Retinal pigment epithelial cell (primary cell): ENCODE results near the gene FAM193A.

Source experiments
- DNase-seq: peaks from one replicate; pipeline ENCODE4 v3.0.0-alpha.2; 2010; ENCODE audit warnings: low read depth
- H3K4me3 ChIP-seq: 2 replicates; pipeline ENCODE4 v1.5.1; 2011; ENCODE audit warnings: mild to moderate bottlenecking, low read length, control low read depth, moderate library complexity
- TF ChIP-seq, protein P1 (sequence below): conservative IDR thresholded peaks from 2 replicates; pipeline ENCODE4 v1.5.1; 2011; ENCODE audit warnings: low read depth, low read length, control low read depth, inconsistent platforms

The FAM193A gene

DNA sequence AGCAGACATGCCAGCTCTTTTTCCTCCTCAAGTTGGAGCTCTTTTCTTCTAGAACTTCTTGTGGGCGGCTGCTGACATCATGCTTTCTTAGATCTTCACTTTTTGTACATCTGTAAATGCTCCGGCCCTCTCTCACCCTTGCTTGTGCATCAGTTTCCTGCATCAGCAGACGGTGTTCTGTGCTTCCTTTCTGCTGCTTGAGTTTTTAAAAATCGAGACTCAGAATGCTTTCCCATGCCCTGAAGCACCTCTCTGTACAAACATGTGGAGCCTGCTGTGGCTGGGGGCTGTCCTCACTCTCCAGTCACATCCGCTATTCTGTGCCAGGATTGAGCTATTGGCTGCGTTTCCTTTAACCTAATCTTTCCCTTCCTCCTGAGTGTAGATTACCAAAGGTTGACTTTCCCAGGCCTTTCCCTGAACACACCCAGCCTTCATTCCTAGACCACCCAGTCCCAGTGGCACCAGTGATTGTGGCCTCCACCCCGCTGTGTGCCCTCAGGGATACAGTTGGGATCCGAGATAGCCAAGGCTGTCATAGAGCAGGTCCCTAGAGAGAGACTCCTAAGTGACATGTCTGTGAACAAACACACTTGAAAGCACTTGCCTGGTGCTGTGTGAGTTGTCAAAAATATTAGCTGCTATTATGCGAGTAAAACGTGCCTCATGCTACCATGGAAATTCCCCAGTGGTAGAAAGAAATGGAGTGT is 177.8 kb downstream of the FAM193A start:
- DNase-seq, result no peak
- TF ChIP-seq, protein P1, sequence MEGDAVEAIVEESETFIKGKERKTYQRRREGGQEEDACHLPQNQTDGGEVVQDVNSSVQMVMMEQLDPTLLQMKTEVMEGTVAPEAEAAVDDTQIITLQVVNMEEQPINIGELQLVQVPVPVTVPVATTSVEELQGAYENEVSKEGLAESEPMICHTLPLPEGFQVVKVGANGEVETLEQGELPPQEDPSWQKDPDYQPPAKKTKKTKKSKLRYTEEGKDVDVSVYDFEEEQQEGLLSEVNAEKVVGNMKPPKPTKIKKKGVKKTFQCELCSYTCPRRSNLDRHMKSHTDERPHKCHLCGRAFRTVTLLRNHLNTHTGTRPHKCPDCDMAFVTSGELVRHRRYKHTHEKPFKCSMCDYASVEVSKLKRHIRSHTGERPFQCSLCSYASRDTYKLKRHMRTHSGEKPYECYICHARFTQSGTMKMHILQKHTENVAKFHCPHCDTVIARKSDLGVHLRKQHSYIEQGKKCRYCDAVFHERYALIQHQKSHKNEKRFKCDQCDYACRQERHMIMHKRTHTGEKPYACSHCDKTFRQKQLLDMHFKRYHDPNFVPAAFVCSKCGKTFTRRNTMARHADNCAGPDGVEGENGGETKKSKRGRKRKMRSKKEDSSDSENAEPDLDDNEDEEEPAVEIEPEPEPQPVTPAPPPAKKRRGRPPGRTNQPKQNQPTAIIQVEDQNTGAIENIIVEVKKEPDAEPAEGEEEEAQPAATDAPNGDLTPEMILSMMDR, result no peak
- no peak overlapping the region for H3K4me3 ChIP-seq

DNA sequence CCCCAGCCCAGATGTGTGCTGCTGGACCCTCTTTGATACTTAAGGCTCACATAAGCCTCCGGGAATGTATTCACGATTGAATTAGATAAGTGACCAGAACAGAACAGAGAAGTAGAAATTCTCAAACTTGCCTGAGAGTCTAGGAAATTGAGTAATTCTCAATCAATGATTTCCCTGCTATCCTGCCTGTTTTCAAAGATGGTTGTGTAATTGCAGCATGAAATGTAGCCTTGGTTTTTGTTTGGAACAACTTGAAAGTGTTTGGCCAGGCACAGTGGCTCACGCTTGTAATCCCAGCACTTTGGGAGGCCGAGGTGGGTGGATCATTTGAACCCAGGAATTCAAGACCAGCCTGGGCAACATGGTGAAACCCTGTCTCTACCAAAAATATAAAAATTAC is 178.5 kb downstream of the FAM193A start:
- no peak overlapping the region for H3K4me3 ChIP-seq
- TF ChIP-seq, protein P1, result no peak
- no peak for DNase-seq

DNA sequence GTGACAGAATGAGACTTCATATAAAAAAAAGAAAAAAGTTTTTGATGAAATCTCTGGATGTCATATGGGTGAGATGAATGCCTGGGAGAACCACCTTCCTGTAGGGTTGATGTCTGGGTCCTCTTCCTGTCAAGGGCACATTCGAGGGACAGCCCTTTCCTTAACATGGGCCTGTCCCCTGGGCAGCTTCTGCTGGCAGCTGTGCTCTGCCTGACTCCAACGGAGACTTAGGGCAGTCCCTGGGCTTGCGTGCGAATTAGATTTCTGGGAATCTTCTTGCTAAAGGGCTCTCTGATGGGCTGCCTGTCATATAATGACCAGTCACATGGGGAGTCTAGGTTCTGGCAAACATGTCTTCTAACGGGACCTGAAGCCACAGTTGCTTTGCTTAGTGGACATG is 179.0 kb downstream of the FAM193A start:
- no peak for DNase-seq
- H3K4me3 ChIP-seq, result no peak overlapping the region
- TF ChIP-seq, protein P1, result no peak

DNA sequence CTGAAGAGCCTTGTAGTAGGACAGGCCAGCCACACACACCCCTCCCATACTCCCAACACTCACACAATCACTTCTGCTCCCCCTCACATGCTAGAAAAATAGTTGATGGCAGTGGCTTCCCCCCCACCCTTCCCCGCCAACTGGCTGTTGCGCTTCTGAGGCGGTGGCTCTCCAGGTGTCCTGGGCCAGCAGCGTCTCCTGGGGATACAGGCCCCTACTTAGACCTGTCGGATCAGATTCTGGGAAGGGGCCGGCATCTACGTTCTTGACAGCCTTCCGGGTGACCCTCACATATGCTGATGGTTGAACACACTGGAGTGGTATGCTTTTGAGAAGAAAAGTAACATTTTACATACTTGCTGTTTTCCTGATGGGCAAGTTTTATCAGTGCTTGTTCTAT is 179.8 kb downstream of the FAM193A start:
- no peak for DNase-seq
- H3K4me3 ChIP-seq, result no peak overlapping the region
- TF ChIP-seq, protein P1, result no peak

DNA sequence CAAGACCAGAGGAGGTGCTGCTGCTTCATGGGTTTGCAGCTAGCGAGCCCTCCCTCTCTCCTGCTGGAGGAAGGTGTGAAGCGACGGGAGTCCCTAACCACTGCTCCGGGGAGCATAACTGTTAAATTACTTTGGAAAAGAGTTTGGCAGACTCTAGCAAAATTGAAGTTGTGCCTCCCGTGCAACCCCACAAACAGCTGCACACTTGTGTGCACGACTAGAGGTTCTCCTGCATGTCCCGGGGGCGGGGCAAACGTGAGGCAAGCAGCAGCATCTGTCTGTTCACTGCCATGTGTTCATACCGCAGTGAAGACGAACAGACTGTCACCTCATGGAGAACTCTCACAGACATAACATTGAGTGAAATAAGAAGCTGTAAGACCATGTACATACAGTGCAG is 185.1 kb downstream of the FAM193A start:
- DNase-seq, result no peak
- no peak overlapping the region for H3K4me3 ChIP-seq
- TF ChIP-seq, protein P1, result no peak

DNA sequence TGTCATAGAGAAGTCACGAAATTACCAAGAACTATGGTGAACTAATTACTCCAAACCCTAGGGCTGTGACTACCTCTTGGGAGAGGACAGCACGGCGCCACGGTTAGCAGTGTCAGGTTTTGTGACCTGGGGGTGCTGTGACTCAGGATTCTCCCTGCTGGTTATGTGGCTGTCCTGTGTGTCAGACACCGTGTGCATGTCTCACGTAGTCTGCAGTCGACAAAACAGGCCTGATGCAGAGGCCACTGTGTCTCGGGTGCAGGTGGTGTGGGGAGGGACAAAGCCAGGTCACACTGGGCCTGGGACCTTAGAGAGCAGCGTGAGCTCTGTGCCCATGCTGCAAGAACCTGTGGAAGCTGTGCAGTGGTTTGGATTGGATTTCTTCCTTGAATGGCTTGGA is 185.6 kb downstream of the FAM193A start:
- TF ChIP-seq, protein P1, result no peak
- H3K4me3 ChIP-seq, result no peak overlapping the region
- DNase-seq, result no peak

DNA sequence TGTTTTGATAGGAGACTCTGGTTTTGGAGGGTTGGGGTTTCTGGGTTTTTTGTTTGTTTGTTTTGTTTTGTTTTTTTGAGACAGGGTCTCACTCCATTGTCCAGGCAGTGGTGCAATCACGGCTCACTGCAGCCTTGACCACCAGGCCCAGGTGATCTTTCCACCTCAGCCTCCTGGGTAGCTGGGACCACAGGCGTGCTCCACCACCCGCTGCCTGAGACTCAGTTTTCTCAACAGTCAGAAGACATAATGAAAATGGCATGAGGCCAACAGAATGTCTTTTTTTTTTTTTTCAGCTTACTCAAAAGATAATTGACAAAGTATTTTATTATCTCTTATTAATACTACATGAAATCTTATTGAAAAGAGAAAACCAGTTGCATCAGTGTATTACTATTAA is 187.3 kb downstream of the FAM193A start:
- no peak for DNase-seq
- H3K4me3 ChIP-seq, result no peak overlapping the region
- TF ChIP-seq, protein P1, result no peak
